ENCODE measurements around the gene MTF1.

DNA sequence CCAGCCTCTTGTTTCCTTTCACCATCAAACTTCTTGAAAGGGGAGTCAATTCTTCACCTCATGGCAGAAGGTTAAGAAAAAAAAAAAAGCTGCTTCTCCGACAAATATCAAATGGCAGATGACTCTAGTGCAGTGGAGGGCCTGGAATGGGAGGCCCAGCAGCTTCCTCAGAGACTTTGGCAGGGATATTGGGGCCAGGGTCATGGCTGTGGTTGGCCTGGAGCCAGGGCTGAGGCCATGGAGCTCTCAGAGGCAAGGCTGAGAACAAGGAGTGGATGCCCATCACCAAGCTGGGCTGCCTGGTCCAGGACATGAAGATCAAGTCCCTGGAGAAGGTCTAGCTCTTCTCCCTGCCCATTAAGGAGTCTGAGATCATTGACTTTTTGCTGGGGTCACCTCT, 18.7 kb downstream of the MTF1 start:
- TF ChIP-seq, protein P1, sequence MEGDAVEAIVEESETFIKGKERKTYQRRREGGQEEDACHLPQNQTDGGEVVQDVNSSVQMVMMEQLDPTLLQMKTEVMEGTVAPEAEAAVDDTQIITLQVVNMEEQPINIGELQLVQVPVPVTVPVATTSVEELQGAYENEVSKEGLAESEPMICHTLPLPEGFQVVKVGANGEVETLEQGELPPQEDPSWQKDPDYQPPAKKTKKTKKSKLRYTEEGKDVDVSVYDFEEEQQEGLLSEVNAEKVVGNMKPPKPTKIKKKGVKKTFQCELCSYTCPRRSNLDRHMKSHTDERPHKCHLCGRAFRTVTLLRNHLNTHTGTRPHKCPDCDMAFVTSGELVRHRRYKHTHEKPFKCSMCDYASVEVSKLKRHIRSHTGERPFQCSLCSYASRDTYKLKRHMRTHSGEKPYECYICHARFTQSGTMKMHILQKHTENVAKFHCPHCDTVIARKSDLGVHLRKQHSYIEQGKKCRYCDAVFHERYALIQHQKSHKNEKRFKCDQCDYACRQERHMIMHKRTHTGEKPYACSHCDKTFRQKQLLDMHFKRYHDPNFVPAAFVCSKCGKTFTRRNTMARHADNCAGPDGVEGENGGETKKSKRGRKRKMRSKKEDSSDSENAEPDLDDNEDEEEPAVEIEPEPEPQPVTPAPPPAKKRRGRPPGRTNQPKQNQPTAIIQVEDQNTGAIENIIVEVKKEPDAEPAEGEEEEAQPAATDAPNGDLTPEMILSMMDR (IDR thresholded peaks at IDR 0.05): no peak
- TF ChIP-seq POLR2AphosphoS5 (IDR thresholded peaks at IDR 0.05): no peak
- TF ChIP-seq POLR2A (IDR thresholded peaks at IDR 0.05; ENCODE audit: low read depth): no peak
- TF ChIP-seq EP300 (IDR thresholded peaks at IDR 0.05): no peak

All from esophagus muscularis mucosa (tissue), 4 donors.